Left kidney (tissue), 2 donors: ENCODE data around the gene PSTPIP1. TPM values are rescaled to one million over a fixed set of nuclear protein-coding genes. Genes with fewer than 3 reads are reported as not detected.

Experiments used
- DNase-seq: peaks from one replicate; pipeline ENCODE4 v3.0.0-alpha.2; 2013
- polyA plus RNA-seq: library from polyadenylated mRNA; unstranded; fragments of 120-200 nt; gene quantifications from one replicate; pipeline ENCODE4 v1.2.1, GENCODE V29; 2013; ENCODE audit not compliant: insufficient read length

The PSTPIP1 gene
- polyA plus RNA-seq, 1 donor: 1.4 TPM

GRCh38 chr15:76978522-76979330 is 16.2 kb upstream of the PSTPIP1 start:
- DNase-seq: no peak

GRCh38 chr15:76979331-76979925 is 15.5 kb upstream of the PSTPIP1 start:
- DNase-seq: no peak

GRCh38 chr15:76979996-76980520 is 14.9 kb upstream of the PSTPIP1 start:
- DNase-seq: no peak

GRCh38 chr15:76982356-76982755 is 12.6 kb upstream of the PSTPIP1 start:
- DNase-seq: no peak

- DNase-seq: no peak
Measured at GRCh38 chr15:76982756-76983155, 12.2 kb upstream of the PSTPIP1 start.

- no peak for DNase-seq
Measured at GRCh38 chr15:76983590-76984375, 11.1 kb upstream of the PSTPIP1 start.

- DNase-seq: no peak
Measured at GRCh38 chr15:76986743-76987142, 8.2 kb upstream of the PSTPIP1 start.

- no peak for DNase-seq
Measured at GRCh38 chr15:76987276-76987675, 7.7 kb upstream of the PSTPIP1 start.

- DNase-seq: no peak
Measured at GRCh38 chr15:76987896-76988860, 6.7 kb upstream of the PSTPIP1 start.

- no peak for DNase-seq
Measured at GRCh38 chr15:76988867-76989780, 5.8 kb upstream of the PSTPIP1 start.

- DNase-seq: no peak
Measured at GRCh38 chr15:76991048-76991447, 3.9 kb upstream of the PSTPIP1 start.

- no peak for DNase-seq
Measured at GRCh38 chr15:76991741-76992645, 2.9 kb upstream of the PSTPIP1 start.

- no peak for DNase-seq
Measured at GRCh38 chr15:76993114-76993725, 1.7 kb upstream of the PSTPIP1 start.

- DNase-seq: no peak
Measured at GRCh38 chr15:76994001-76994400, 925 bp upstream of the PSTPIP1 start.

GRCh38 chr15:76994496-76994895 is 430 bp upstream of the PSTPIP1 start:
- DNase-seq: no peak

- DNase-seq: no peak
Measured at GRCh38 chr15:76996076-76996525, 1.2 kb downstream of the PSTPIP1 start.

- DNase-seq: no peak
Measured at GRCh38 chr15:76996526-76997401, 1.8 kb downstream of the PSTPIP1 start.
